ENCODE results near the gene CCR7. TPM values are rescaled to one million over a fixed set of nuclear protein-coding genes. Genes with fewer than 3 reads are reported as not detected.

The CCR7 gene
- total RNA-seq, 2 donors from 2014 or later = 0.53 TPM; not detected in 1

DNA sequence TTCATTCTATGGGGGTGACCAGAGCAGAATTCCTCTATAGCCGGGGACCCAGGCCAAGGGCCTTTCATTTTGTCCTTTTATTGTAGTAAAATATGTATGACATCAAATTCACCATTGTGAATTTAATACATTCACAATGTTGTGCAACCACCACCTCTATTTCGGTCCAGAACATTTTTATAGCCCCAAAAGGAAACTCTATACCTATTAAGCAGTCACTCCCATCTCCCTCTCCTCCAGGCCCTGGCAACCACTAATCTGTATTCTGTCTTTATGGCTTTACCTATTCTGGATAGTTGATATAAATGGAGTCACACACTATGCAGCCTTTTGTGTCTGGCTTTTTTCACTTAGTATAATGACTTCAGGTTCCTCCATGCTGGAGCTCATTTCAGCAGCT is 54.1 kb downstream of the CCR7 start:
- TF ChIP-seq, protein P1, sequence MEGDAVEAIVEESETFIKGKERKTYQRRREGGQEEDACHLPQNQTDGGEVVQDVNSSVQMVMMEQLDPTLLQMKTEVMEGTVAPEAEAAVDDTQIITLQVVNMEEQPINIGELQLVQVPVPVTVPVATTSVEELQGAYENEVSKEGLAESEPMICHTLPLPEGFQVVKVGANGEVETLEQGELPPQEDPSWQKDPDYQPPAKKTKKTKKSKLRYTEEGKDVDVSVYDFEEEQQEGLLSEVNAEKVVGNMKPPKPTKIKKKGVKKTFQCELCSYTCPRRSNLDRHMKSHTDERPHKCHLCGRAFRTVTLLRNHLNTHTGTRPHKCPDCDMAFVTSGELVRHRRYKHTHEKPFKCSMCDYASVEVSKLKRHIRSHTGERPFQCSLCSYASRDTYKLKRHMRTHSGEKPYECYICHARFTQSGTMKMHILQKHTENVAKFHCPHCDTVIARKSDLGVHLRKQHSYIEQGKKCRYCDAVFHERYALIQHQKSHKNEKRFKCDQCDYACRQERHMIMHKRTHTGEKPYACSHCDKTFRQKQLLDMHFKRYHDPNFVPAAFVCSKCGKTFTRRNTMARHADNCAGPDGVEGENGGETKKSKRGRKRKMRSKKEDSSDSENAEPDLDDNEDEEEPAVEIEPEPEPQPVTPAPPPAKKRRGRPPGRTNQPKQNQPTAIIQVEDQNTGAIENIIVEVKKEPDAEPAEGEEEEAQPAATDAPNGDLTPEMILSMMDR (conservative IDR thresholded peaks at IDR 0.05) = no peak
- Histone ChIP-seq H3K9ac (ENCODE audit: extremely low read depth, low read length, poor library complexity, severe bottlenecking) (no peak overlapping the region), H3K27me3 (ENCODE audit: control insufficient read depth, insufficient read depth, low read length, poor library complexity, severe bottlenecking) (no peaks in the 10 kb centered on the region), H3K4me3 (ENCODE audit: low read length) (no peak overlapping the region), H3K4me1 (ENCODE audit: control insufficient read depth, insufficient read depth, low read length) (peaks cover 7% of the 10 kb centered on the region), H3K9me3 (ENCODE audit: control insufficient read depth, low read length) (no peaks in the 10 kb centered on the region), H3K27ac (ENCODE audit: low read depth, low read length) (no peak overlapping the region), H3K36me3 (ENCODE audit: control insufficient read depth, insufficient read depth, low read length) (no peaks in the 10 kb centered on the region)
- Mint-ChIP-seq H3K27ac (no peak overlapping the region), H3K9me3 (no peaks in the 10 kb centered on the region), H3K4me3 (no peak overlapping the region), H3K27me3 (ENCODE audit: insufficient read depth) (peaks cover 7% of the 10 kb centered on the region), H3K4me1 (peaks cover 38% of the 10 kb centered on the region), H3K36me3 (ENCODE audit: low read depth) (no peaks in the 10 kb centered on the region)
- no peak for DNase-seq
- 94 to 100% methylated on average over 1 to 2 of the region's 2 CpGs for WGBS, 2 experiments (ENCODE audit: insufficient coverage in 1 of 2, insufficient read length in 1 of 2)

DNA sequence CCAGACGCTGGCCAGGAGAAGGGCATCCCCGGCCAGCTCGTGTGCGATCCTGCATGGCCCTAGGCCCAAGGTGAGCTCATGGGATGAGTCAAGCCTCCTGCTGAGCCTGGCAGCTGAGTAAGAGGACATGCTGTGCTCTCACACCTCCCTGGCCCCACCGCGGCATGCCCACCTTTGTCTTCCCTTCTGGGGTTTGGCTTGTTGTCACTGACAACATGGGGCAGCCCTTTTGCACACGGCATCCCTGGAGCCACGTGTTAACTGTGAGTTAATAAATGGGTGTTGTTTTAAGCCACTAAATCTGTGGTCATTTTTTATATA is 55.0 kb downstream of the CCR7 start:
- Mint-ChIP-seq H3K27me3 (ENCODE audit: insufficient read depth) (peaks cover 7% of the 10 kb centered on the region), H3K36me3 (ENCODE audit: low read depth) (no peaks in the 10 kb centered on the region), H3K4me1 (peaks cover 31% of the 10 kb centered on the region), H3K9me3 (no peaks in the 10 kb centered on the region), H3K27ac (no peak overlapping the region), H3K4me3 (no peak overlapping the region)
- TF ChIP-seq, protein P1 (conservative IDR thresholded peaks at IDR 0.05) = no peak
- 56 to 60% methylated on average over 1 to 8 of the region's 8 CpGs for WGBS, 2 experiments (ENCODE audit: insufficient coverage in 1 of 2, insufficient read length in 1 of 2)
- Histone ChIP-seq H3K27me3 (ENCODE audit: control insufficient read depth, insufficient read depth, low read length, poor library complexity, severe bottlenecking) (no peaks in the 10 kb centered on the region), H3K36me3 (ENCODE audit: control insufficient read depth, insufficient read depth, low read length) (no peaks in the 10 kb centered on the region), H3K9me3 (ENCODE audit: control insufficient read depth, low read length) (no peaks in the 10 kb centered on the region), H3K9ac (ENCODE audit: extremely low read depth, low read length, poor library complexity, severe bottlenecking) (no peak overlapping the region), H3K27ac (ENCODE audit: low read depth, low read length) (no peak overlapping the region), H3K4me3 (ENCODE audit: low read length) (no peak overlapping the region), H3K4me1 (ENCODE audit: control insufficient read depth, insufficient read depth, low read length) (peaks cover 7% of the 10 kb centered on the region)
- DNase-seq = peak; percentile 90

GRCh38 chr17:40509626-40510327 is 55.5 kb downstream of the CCR7 start:
- TF ChIP-seq, protein P1 (conservative IDR thresholded peaks at IDR 0.05) = no peak
- H3K27ac Mint-ChIP-seq = no peak overlapping the region
- Histone ChIP-seq H3K27ac (ENCODE audit: low read depth, low read length) (no peak overlapping the region), H3K9ac (ENCODE audit: extremely low read depth, low read length, poor library complexity, severe bottlenecking) (no peak overlapping the region), H3K4me3 (ENCODE audit: low read length) (no peak overlapping the region), H3K4me1 (ENCODE audit: control insufficient read depth, insufficient read depth, low read length) (peaks cover 7% of the 10 kb centered on the region), H3K27me3 (ENCODE audit: control insufficient read depth, insufficient read depth, low read length, poor library complexity, severe bottlenecking) (no peaks in the 10 kb centered on the region), H3K9me3 (ENCODE audit: control insufficient read depth, low read length) (no peaks in the 10 kb centered on the region), H3K36me3 (ENCODE audit: control insufficient read depth, insufficient read depth, low read length) (no peaks in the 10 kb centered on the region)
- peaks cover 7% of the 10 kb centered on the region for H3K27me3 Mint-ChIP-seq (ENCODE audit: insufficient read depth)
- 86 to 90% methylated on average over 3 to 10 of the region's 10 CpGs for WGBS, 2 experiments (ENCODE audit: insufficient coverage in 1 of 2, insufficient read length in 1 of 2)
- no peak for DNase-seq
- H3K9me3 Mint-ChIP-seq = no peaks in the 10 kb centered on the region
- H3K4me1 Mint-ChIP-seq = peaks cover 30% of the 10 kb centered on the region
- H3K4me3 Mint-ChIP-seq = no peak overlapping the region
- H3K36me3 Mint-ChIP-seq (ENCODE audit: low read depth) = no peaks in the 10 kb centered on the region

Measured in endodermal cell (in vitro differentiated cells).